MM.1S (cell line): ENCODE measurements around the gene MMD.

Experiments
- DNase-seq: peaks from one replicate; pipeline ENCODE4 v3.0.0-alpha.2; 2015
- H2AFZ ChIP-seq: fragments of 300-600 bp; sonication (generic); 2 replicates; pipeline ENCODE4 v1.6.0; 2016; ENCODE audit warnings: antibody characterized with exemption, low read length
- H3F3A ChIP-seq: fragments of 300-600 bp; sonication (generic); 2 replicates; pipeline ENCODE4 v1.6.1; 2016; ENCODE audit warnings: mild to moderate bottlenecking, antibody characterized with exemption, low read length, moderate library complexity, mixed read lengths; ENCODE audit not compliant: insufficient read depth
- H3K27ac ChIP-seq: fragments of 300-600 bp; sonication (generic); 2 replicates; pipeline ENCODE4 v1.5.1; 2016; ENCODE audit warnings: mild to moderate bottlenecking, low read length
- H3K27me3 ChIP-seq: fragments of 300-600 bp; sonication (generic); replicated peaks from 2 replicates; pipeline ENCODE4 v1.6.0; 2016; ENCODE audit warnings: low read length; ENCODE audit not compliant: insufficient read depth
- H3K36me3 ChIP-seq: fragments of 300-600 bp; sonication (generic); replicated peaks from 2 replicates; pipeline ENCODE4 v1.6.1; 2016; ENCODE audit warnings: mild to moderate bottlenecking, low read length, mixed read lengths; ENCODE audit not compliant: insufficient read depth
- H3K4me1 ChIP-seq: fragments of 300-600 bp; sonication (generic); 2 replicates; pipeline ENCODE4 v1.6.1; 2016; ENCODE audit warnings: low read length, mixed read lengths
- H3K4me2 ChIP-seq: fragments of 300-600 bp; sonication (generic); 2 replicates; pipeline ENCODE4 v1.6.0; 2016; ENCODE audit warnings: low read depth, low read length
- H3K4me3 ChIP-seq: fragments of 300-600 bp; sonication (generic); 2 replicates; pipeline ENCODE4 v1.5.1; 2016; ENCODE audit warnings: low read length, mixed read lengths
- H3K79me2 ChIP-seq: fragments of 300-600 bp; sonication (generic); 2 replicates; pipeline ENCODE4 v1.6.1; 2016; ENCODE audit warnings: mixed run types, low read length, mixed read lengths
- H3K9ac ChIP-seq: fragments of 300-600 bp; sonication (generic); 2 replicates; pipeline ENCODE4 v1.6.1; 2016; ENCODE audit warnings: low read length, mixed read lengths
- H3K9me2 ChIP-seq: fragments of 300-600 bp; sonication (generic); replicated peaks from 2 replicates; pipeline ENCODE4 v1.6.1; 2016; ENCODE audit warnings: mild to moderate bottlenecking, low read length, mixed read lengths; ENCODE audit not compliant: insufficient read depth
- H3K9me3 ChIP-seq: fragments of 300-600 bp; sonication (generic); replicated peaks from 2 replicates; pipeline ENCODE4 v1.6.1; 2016; ENCODE audit warnings: mild to moderate bottlenecking, low read length, mixed read lengths; ENCODE audit not compliant: insufficient read depth
- H4K20me1 ChIP-seq: fragments of 300-600 bp; sonication (generic); 2 replicates; pipeline ENCODE4 v1.6.1; 2016; ENCODE audit warnings: mild to moderate bottlenecking, low read length, moderate library complexity, mixed read lengths; ENCODE audit not compliant: insufficient read depth
- EZH2 ChIP-seq: fragments of 300-600 bp; sonication (generic); optimal IDR thresholded peaks from 2 replicates; pipeline ENCODE3; 2017; ENCODE audit warnings: low read depth, mild to moderate bottlenecking, antibody characterized with exemption, low read length, mixed read lengths
- EZH2phosphoT487 ChIP-seq: fragments of 300-600 bp; sonication (generic); IDR thresholded peaks from 2 replicates; pipeline ENCODE4 v1.6.1; 2018; ENCODE audit warnings: antibody characterized with exemption, low read length
- TF ChIP-seq, protein P1 (sequence below): fragments of 300-600 bp; sonication (generic); IDR thresholded peaks from 2 replicates; pipeline ENCODE4 v1.5.1; 2016; ENCODE audit warnings: antibody characterized with exemption, low read length, mixed read lengths

Gene MMD

DNA sequence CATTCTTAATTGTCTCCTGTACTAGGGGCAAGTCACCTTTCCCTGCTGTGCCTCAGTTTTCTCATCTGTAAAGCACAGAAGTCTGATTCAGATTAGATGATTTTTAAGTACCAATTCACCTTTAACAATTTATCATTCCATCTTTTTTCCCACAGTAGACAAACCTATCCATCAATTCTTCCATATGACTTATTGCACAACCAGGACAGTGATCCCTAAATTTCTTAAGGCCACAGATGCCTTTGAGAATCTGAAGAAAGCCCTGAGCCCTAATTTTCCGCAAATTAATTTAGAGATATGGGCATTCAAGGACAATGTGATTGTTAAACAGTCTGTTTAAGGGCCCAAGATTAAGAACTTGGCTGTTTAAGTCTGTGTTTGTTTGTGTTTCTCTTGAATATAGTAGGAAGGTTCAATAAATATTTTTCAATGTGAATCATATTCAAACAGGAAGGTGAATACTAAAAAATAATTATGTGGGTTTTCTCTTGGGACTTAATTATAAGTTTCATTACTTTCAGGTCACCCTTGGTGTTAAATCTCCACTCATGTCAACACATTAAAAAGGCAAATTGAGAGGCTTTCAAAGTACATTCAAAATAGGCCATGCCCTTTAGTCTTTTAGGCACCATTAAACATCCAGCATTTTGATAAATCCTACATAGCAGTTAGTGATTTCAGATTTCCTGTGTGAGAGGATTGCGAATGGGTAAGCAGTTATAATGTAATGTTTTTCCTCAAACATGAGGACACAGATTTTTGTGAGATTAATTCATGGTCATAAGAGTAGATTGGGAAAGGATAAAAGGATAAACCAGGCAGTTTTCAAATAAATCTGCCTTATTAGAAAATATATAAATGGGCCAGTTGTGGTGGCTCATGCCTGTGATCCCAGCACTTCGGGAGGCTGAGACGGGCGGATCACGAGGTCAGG lies 34.9 kb upstream of the MMD start:
- Histone ChIP-seq H3K4me1 (no peaks in the 10 kb centered on the region), H3K9me3 (no peaks in the 10 kb centered on the region), H3K79me2 (no peaks in the 10 kb centered on the region), H4K20me1 (no peaks in the 10 kb centered on the region), H3F3A (no peaks in the 10 kb centered on the region), H3K9ac (no peak overlapping the region), H3K4me2 (no peak overlapping the region), H2AFZ (no peak overlapping the region), H3K27me3 (no peaks in the 10 kb centered on the region), H3K27ac (no peak overlapping the region), H3K4me3 (no peak overlapping the region), H3K36me3 (no peaks in the 10 kb centered on the region), H3K9me2 (no peaks in the 10 kb centered on the region)
- no peak for DNase-seq
- TF ChIP-seq EZH2 (no peak), EZH2phosphoT487 (no peak)
- TF ChIP-seq, protein P1, sequence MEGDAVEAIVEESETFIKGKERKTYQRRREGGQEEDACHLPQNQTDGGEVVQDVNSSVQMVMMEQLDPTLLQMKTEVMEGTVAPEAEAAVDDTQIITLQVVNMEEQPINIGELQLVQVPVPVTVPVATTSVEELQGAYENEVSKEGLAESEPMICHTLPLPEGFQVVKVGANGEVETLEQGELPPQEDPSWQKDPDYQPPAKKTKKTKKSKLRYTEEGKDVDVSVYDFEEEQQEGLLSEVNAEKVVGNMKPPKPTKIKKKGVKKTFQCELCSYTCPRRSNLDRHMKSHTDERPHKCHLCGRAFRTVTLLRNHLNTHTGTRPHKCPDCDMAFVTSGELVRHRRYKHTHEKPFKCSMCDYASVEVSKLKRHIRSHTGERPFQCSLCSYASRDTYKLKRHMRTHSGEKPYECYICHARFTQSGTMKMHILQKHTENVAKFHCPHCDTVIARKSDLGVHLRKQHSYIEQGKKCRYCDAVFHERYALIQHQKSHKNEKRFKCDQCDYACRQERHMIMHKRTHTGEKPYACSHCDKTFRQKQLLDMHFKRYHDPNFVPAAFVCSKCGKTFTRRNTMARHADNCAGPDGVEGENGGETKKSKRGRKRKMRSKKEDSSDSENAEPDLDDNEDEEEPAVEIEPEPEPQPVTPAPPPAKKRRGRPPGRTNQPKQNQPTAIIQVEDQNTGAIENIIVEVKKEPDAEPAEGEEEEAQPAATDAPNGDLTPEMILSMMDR, result no peak

DNA sequence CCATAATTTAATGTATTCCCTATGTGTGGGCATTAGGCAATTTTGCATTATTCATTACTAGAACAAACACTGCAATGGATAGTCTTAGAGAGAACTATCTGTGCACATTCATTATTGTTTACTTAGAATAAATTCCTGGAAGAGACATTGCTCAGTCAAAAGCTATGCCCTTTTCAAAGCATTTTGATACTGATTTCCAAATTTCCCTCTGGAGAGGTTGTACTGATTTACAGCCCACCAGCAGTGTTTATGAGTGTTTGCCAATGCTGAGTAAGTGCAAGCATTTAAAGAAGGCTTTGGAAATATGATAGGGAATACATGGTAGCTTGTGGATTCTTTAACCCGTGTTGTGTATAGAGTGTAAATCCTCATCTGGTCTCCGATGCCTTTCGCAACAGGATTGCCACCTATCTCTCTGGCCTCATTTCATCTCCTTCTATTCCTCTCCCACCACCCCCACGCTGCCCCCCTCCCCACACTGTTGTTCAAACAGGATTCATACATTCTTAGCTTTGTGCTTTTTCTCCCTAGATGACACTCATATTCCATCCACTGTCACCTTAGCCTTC lies 33.4 kb upstream of the MMD start:
- Histone ChIP-seq H3K4me1 (no peaks in the 10 kb centered on the region), H3K9ac (no peak overlapping the region), H3K9me3 (no peaks in the 10 kb centered on the region), H3K79me2 (no peaks in the 10 kb centered on the region), H3K27me3 (no peaks in the 10 kb centered on the region), H2AFZ (no peak overlapping the region), H3F3A (no peaks in the 10 kb centered on the region), H3K9me2 (no peaks in the 10 kb centered on the region), H3K4me2 (no peak overlapping the region), H3K36me3 (no peaks in the 10 kb centered on the region), H4K20me1 (no peaks in the 10 kb centered on the region), H3K27ac (no peak overlapping the region), H3K4me3 (no peak overlapping the region)
- TF ChIP-seq EZH2phosphoT487 (no peak), EZH2 (no peak)
- TF ChIP-seq, protein P1, result no peak
- DNase-seq, result no peak

DNA sequence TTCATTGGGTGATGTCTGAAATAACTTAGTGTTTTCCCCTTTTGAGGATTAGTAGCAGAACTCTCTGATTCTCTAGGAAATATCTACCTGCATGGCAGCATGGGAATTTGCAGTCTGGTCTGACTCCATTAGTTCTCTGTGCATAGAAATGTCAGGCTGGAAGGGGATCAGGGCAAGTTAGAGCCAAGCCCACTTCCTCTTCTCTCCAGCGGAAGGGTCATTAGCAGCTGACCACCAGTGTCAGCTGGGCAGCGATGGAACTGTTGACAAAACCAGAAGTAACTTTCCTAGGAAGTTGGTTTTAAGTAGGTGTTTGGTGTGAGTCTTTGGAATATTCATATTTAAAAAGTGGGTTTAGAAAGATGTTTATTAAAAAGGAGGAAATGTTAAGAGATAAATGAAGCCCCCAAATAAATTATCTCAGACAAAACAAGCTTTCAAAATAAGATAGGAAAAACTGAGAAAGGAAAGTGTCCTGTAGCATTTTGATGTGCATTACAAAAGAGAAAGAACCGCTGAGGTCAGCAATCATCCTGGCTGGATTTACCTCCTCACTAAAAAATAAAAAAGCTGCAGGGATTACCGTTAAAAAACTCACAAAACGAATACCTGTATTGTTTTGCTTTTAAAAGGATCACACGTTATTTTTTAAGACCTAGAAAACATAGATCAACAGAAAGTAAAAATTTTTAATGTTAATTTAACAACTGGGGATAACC lies 32.4 kb upstream of the MMD start:
- TF ChIP-seq, protein P1, result no peak
- TF ChIP-seq EZH2phosphoT487 (no peak), EZH2 (no peak)
- H3K36me3 ChIP-seq, result no peaks in the 10 kb centered on the region
- H3K27me3 ChIP-seq, result no peaks in the 10 kb centered on the region
- no peak overlapping the region for H3K27ac ChIP-seq
- H3K9me3 ChIP-seq, result no peaks in the 10 kb centered on the region
- H3K4me2 ChIP-seq, result no peak overlapping the region
- no peaks in the 10 kb centered on the region for H3F3A ChIP-seq
- H4K20me1 ChIP-seq, result no peaks in the 10 kb centered on the region
- H3K9me2 ChIP-seq, result no peaks in the 10 kb centered on the region
- no peaks in the 10 kb centered on the region for H3K79me2 ChIP-seq
- no peak for DNase-seq
- H3K4me1 ChIP-seq, result no peaks in the 10 kb centered on the region
- H3K4me3 ChIP-seq, result no peak overlapping the region
- H3K9ac ChIP-seq, result no peak overlapping the region
- no peak overlapping the region for H2AFZ ChIP-seq
